GM06990 (cell line): Measurements from ENCODE around the gene GAS1.

Experiments used
- DNase-seq: peaks from one replicate; pipeline ENCODE4 v3.0.0-alpha.2; 2011; ENCODE audit not compliant: insufficient read length; ENCODE audit errors: extremely low read depth
- H3K27me3 ChIP-seq: replicated peaks from 2 replicates; pipeline ENCODE4 v1.6.0; 2011; ENCODE audit warnings: low read length; ENCODE audit not compliant: control insufficient read depth, insufficient read depth
- H3K36me3 ChIP-seq: 2 replicates; pipeline ENCODE4 v1.5.1; 2011; ENCODE audit warnings: low read length; ENCODE audit not compliant: control insufficient read depth, insufficient read depth
- H3K4me3 ChIP-seq: replicated peaks from 2 replicates; pipeline ENCODE4 v1.5.1; 2011; ENCODE audit warnings: low read depth, mild to moderate bottlenecking, control low read depth, low read length
- TF ChIP-seq, protein P1 (sequence below): IDR thresholded peaks from 2 replicates; pipeline ENCODE4 v1.5.1; 2011; ENCODE audit warnings: low read length, control low read depth, mild to moderate bottlenecking, inconsistent platforms; ENCODE audit not compliant: insufficient read depth, poor library complexity, severe bottlenecking

GAS1 gene

DNA sequence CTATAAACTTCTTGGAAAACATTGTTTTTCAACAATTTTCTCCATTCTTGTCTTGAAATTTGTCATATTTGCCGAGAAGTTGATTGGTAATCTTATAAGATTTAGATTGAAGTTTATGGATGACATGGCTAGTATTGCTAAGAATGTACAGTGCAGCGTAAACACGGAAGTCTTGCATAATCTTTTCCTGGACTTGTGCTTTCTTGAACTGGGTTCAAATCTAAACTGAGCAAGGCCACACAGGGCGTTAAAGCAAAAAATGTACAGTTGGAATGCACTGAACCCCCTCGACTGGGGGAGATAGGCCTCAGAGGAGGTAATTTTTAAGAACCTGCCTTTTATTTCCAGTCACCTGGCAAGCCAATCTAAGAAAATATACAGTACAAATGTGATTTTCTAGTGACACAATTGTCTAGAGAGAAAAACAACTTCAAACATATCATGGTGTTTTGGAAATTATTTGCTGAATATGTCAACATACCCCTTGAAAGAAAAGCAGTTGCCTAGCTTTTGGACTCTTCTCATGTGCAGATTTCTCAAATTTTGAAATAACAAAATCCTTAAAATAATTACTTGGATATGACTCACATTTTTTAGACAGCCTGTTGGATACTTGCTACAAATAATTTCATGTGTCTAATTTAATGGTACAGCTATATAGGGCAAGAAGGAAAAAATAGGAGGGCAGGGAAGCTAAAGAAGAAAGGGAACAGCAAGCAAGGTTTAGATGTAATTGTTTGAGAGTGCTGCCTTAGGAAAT is 18.5 kb upstream of the GAS1 start:
- TF ChIP-seq, protein P1, sequence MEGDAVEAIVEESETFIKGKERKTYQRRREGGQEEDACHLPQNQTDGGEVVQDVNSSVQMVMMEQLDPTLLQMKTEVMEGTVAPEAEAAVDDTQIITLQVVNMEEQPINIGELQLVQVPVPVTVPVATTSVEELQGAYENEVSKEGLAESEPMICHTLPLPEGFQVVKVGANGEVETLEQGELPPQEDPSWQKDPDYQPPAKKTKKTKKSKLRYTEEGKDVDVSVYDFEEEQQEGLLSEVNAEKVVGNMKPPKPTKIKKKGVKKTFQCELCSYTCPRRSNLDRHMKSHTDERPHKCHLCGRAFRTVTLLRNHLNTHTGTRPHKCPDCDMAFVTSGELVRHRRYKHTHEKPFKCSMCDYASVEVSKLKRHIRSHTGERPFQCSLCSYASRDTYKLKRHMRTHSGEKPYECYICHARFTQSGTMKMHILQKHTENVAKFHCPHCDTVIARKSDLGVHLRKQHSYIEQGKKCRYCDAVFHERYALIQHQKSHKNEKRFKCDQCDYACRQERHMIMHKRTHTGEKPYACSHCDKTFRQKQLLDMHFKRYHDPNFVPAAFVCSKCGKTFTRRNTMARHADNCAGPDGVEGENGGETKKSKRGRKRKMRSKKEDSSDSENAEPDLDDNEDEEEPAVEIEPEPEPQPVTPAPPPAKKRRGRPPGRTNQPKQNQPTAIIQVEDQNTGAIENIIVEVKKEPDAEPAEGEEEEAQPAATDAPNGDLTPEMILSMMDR: no peak
- no peak for DNase-seq
- H3K4me3 ChIP-seq: no peak overlapping the region
- no peaks in the 10 kb centered on the region for H3K36me3 ChIP-seq
- no peaks in the 10 kb centered on the region for H3K27me3 ChIP-seq

DNA sequence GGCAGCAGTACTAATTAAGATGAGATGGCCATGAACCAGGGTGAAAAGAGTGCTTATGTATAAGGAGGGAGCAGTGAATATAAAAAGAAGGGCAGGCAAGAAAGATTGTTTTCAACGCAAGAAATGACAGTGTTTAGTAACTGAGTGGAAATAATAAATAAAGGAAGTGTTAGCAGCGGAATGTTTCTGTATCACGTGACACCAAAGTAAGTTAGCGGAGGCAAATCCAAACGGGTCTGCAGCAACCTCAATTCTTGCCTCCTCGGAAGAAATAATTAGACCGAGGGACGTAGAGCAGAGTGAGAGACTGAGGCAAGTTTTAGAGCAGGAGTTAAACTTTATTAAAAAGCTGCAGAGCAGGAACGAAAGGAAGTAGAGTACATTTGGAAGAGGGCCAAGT is 15.4 kb upstream of the GAS1 start:
- Histone ChIP-seq H3K27me3 (no peaks in the 10 kb centered on the region), H3K4me3 (no peak overlapping the region), H3K36me3 (no peaks in the 10 kb centered on the region)
- TF ChIP-seq, protein P1: no peak
- no peak for DNase-seq

DNA sequence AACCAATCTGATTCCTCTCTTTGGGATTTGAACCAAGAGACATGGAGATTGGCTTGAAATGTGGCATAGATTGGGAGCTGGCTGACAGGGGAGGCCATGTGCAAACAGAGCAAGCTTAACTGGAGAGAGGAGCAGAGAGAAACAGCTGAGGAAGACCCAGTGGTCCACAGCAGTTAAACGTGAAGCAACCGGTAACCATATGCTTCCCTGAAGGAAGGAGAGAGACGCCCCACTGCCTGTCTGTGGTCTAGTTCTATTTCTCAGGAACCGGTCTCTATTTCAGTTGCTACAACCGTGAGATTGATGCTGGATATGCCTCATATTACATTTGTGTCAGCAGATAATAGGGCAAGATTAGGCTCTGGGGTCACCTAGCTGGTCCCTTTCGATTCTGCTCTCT is 13.6 kb upstream of the GAS1 start:
- H3K27me3 ChIP-seq: no peaks in the 10 kb centered on the region
- TF ChIP-seq, protein P1: no peak
- H3K36me3 ChIP-seq: no peaks in the 10 kb centered on the region
- no peak for DNase-seq
- H3K4me3 ChIP-seq: no peak overlapping the region

DNA sequence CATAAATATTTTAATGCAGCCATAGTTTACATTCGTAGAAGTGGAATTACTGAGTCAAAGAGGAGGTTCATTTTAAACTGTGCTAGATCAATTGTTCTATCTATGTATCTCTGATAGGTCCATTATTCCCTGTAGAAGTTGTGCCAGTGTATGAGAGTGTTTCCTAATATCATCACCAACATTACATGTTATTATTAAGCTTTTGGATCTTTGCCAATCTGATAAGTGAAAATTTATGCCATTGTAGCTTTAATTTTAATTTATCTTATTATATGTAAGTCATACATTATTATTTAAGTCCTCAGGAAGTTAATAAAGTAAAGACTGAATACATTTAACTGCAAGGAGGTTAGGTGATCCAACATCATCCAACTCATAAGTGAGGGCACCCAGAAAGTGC is 10.9 kb upstream of the GAS1 start:
- Histone ChIP-seq H3K4me3 (no peak overlapping the region), H3K27me3 (no peaks in the 10 kb centered on the region), H3K36me3 (no peaks in the 10 kb centered on the region)
- TF ChIP-seq, protein P1: no peak
- DNase-seq: no peak

DNA sequence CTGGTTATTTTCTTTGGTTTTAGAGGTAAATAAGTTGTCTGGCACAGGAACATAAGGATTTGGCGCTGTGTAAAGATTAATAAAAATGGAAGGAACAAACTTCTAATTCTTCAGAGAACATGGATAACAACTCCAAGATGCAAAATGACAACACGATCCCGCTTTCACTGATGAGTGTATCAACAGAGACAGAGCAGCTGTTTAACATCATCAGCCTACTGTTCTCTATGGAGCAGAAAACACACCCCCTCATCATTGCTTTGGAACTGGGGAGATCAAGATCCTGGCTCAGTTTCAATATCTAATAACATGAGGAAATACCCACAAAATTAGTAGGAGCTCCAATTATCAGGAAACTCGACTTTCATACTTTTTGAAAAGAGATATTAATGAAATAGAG is 8.3 kb upstream of the GAS1 start:
- TF ChIP-seq, protein P1: no peak
- Histone ChIP-seq H3K36me3 (no peaks in the 10 kb centered on the region), H3K27me3 (no peaks in the 10 kb centered on the region), H3K4me3 (no peak overlapping the region)
- no peak for DNase-seq

DNA sequence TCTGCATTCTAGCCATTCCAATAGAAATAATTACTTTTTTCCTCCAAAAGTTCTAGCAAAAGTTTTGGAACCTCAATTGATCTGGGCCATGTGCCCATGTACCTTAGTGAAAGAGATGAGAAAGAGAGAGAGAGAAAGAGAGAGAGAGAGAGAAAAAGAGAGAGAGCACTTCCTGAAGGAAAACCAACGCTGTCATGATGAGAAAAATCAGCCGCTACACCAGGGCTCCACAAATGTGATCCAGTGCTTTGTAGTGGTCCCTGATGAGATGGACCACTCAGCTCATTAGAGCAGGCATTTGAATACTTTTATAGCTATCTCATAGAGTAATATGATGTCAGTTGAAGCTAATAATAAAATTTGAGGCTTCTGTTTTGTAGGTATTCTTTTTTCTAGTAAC is 7.7 kb upstream of the GAS1 start:
- DNase-seq: no peak
- Histone ChIP-seq H3K27me3 (no peaks in the 10 kb centered on the region), H3K36me3 (no peaks in the 10 kb centered on the region), H3K4me3 (no peak overlapping the region)
- TF ChIP-seq, protein P1: no peak
